ENCODE measurements around the gene RAB37.

RAB37 gene

DNA sequence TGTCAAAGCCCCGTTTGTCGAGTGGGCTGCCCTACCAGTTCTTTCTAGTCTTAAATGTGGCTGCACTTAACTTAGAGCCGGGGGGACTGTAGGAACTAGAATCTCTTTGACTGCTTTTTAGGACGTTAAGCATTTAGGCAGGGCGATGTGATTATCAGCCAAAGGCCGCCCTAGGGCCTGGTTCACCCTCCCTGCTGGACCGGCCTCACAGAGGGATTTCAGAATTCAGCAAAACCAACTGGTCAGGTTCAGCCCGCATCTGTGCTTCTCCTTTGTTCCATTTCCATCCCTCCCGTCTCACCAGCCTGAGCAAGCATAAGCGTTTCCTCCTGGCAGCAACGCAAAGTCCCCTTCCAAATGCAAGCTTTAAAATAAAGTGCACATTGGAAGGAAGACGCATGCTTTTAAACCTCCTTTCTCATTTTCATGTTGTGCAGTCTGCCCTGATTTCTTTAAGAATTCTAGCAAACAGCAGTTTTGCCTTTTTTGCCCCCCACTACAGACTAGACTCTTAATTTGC, 55.6 kb downstream of the RAB37 start:
- Histone ChIP-seq H3K9me3 (ENCODE audit: control insufficient read depth in 2 of 2, low read length in 2 of 2) (no peaks in the 10 kb centered on the region), H3K27me3 (ENCODE audit: control insufficient read depth in 1 of 2, insufficient read depth in 2 of 2, low read length in 2 of 2) (no peaks in the 10 kb centered on the region), H3K4me3 (ENCODE audit: low read length in 2 of 2) (no peak overlapping the region), H3K36me3 (ENCODE audit: control insufficient read depth in 2 of 2, insufficient read depth in 2 of 2, low read length in 2 of 2) (peaks cover 28 to 43% of the 10 kb centered on the region in 2 donors), H3K27ac (ENCODE audit: low read length) (no peak overlapping the region), H3K9ac (ENCODE audit: low read length in 2 of 2) (no peak overlapping the region), H3K4me1 (ENCODE audit: control insufficient read depth, insufficient read depth, low read length) (no peaks in the 10 kb centered on the region)

DNA sequence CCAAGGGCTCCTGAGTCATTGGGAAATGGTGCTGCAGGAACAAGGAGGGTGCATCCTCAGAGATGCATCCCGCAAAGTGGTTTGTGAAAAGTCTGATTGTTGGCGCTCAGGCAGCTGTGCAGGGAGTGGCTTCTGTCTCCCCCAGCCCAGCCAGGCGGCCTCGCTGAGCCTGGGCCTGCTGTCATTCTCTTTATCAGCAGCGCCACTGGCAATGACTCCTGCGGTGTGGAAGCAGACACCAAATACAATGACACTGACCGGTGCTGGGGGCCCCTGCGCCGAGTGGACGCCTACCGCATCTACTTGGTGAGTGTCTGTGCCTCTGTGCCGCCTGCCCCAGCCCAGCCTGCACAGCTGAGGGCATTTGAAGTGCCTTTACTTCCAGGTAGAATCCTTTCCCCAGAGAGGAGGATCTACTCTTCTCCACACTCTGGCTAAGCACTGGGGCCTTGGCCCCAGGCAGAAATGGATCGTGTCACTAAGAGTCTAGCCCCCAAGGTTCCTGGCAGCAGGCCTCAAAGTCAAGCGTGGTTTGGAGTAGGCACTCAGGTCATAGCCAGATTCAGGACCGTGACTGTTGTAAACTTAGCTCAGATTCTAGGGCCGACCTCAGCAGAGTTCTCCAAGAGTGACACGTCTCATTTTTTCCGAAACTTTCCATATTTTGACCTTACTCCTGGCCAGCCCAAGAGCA, 58.4 kb downstream of the RAB37 start:
- Histone ChIP-seq H3K9me3 (ENCODE audit: control insufficient read depth in 2 of 2, low read length in 2 of 2) (no peaks in the 10 kb centered on the region), H3K27me3 (ENCODE audit: control insufficient read depth in 1 of 2, insufficient read depth in 2 of 2, low read length in 2 of 2) (no peaks in the 10 kb centered on the region), H3K4me1 (ENCODE audit: control insufficient read depth, insufficient read depth, low read length) (peaks cover 2% of the 10 kb centered on the region), H3K9ac (ENCODE audit: low read length in 2 of 2) (no peak overlapping the region), H3K27ac (ENCODE audit: low read length) (no peak overlapping the region), H3K36me3 (ENCODE audit: control insufficient read depth in 2 of 2, insufficient read depth in 2 of 2, low read length in 2 of 2) (peaks cover 32 to 50% of the 10 kb centered on the region in 2 donors), H3K4me3 (ENCODE audit: low read length in 2 of 2) (no peak overlapping the region)

DNA sequence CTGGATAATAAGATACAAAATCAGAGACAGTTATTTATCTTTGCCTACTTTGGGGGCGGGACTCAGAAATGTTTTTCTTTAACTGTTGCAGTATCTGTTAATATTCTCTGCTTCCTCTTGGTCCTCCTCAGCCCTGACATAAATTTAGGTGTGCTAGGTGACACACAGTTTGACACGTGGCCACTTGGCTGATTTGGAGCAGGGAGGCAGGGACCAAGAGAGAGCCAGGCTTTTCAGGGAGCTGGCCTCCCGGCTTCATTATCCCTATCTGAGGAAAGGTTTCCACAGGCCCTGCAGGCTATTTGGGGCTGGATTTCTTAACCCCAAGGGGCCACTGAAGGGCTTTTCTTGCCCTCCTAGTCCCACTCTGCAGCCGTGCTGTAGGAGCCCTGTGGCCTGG, 59.2 kb downstream of the RAB37 start:
- Histone ChIP-seq H3K36me3 (ENCODE audit: control insufficient read depth in 2 of 2, insufficient read depth in 2 of 2, low read length in 2 of 2) (peaks cover 32 to 49% of the 10 kb centered on the region in 2 donors), H3K9me3 (ENCODE audit: control insufficient read depth in 2 of 2, low read length in 2 of 2) (no peaks in the 10 kb centered on the region), H3K27me3 (ENCODE audit: control insufficient read depth in 1 of 2, insufficient read depth in 2 of 2, low read length in 2 of 2) (no peaks in the 10 kb centered on the region), H3K9ac (ENCODE audit: low read length in 2 of 2) (no peak overlapping the region), H3K4me3 (ENCODE audit: low read length in 2 of 2) (no peak overlapping the region), H3K27ac (ENCODE audit: low read length) (no peak overlapping the region), H3K4me1 (ENCODE audit: control insufficient read depth, insufficient read depth, low read length) (peaks cover 2% of the 10 kb centered on the region)

DNA sequence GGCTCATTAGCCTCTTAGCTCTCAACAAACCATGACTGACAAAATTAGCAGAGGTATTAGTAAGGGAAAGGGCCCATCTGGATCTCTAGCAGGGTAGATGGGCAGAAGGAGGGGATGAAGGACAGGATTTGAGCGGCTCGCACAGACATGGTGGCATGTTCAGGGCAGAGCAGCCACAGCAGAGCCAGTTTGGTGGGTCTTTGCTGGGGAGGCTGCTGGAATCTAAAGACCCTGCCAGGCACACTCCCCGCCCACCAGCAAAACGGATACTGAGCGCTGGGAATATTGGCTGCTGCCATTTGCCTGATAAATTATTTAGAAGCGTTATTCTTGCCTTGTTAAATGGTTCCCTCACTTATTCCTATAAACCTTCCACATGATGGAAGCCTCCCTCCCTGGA, 59.8 kb downstream of the RAB37 start:
- no peaks in the 10 kb centered on the region for H3K27me3 ChIP-seq (ENCODE audit: control insufficient read depth in 1 of 2, insufficient read depth in 2 of 2, low read length in 2 of 2)
- no peak overlapping the region for H3K4me3 ChIP-seq (ENCODE audit: low read length in 2 of 2)
- no peak overlapping the region for H3K27ac ChIP-seq (ENCODE audit: low read length)
- H3K9me3 ChIP-seq (ENCODE audit: control insufficient read depth in 2 of 2, low read length in 2 of 2): no peaks in the 10 kb centered on the region
- no peak overlapping the region for H3K9ac ChIP-seq (ENCODE audit: low read length in 2 of 2)
- H3K36me3 ChIP-seq (ENCODE audit: control insufficient read depth in 2 of 2, insufficient read depth in 2 of 2, low read length in 2 of 2): peaks cover 32 to 51% of the 10 kb centered on the region in 2 donors
- H3K4me1 ChIP-seq (ENCODE audit: control insufficient read depth, insufficient read depth, low read length): peaks cover 2% of the 10 kb centered on the region

Measured in stomach smooth muscle (tissue), 2 donors.